HG03103 (cell line): Measurements from ENCODE around the gene IQCE.
A peak's percentile ranks its signal among the peaks of the same experiment; 100 is the strongest.

Source experiments
- ATAC-seq: cut with Tn5 transposase; IDR thresholded peaks from one replicate; pipeline ENCODE4 v1.9.1; 2021; ENCODE audit warnings: low read depth; ENCODE audit not compliant: unreplicated experiment

The IQCE gene

GRCh38 chr7:2641406-2642393, 82.9 kb downstream of the IQCE start:
- ATAC-seq, result no peak

- ATAC-seq, result no peak
Measured at GRCh38 chr7:2643386-2644219, 84.8 kb downstream of the IQCE start.

- no peak for ATAC-seq
Measured at GRCh38 chr7:2644220-2644561, 85.4 kb downstream of the IQCE start.

GRCh38 chr7:2644562-2645273, 85.9 kb downstream of the IQCE start:
- ATAC-seq, result peak; percentile 37

- peak; percentile 42 for ATAC-seq
Measured at GRCh38 chr7:2645274-2645868, 86.6 kb downstream of the IQCE start.

GRCh38 chr7:2646336-2646679, 87.5 kb downstream of the IQCE start:
- ATAC-seq, result no peak

GRCh38 chr7:2646680-2647571, 88.1 kb downstream of the IQCE start:
- ATAC-seq, result no peak

GRCh38 chr7:2647594-2648172, 88.9 kb downstream of the IQCE start:
- ATAC-seq, result no peak

- ATAC-seq, result no peak
Measured at GRCh38 chr7:2649139-2649838, 90.5 kb downstream of the IQCE start.

GRCh38 chr7:2649991-2650390, 91.2 kb downstream of the IQCE start:
- ATAC-seq, result no peak

- ATAC-seq, result no peak
Measured at GRCh38 chr7:2650451-2650850, 91.7 kb downstream of the IQCE start.

GRCh38 chr7:2651336-2651735, 92.6 kb downstream of the IQCE start:
- ATAC-seq, result no peak

- no peak for ATAC-seq
Measured at GRCh38 chr7:2651847-2652735, 93.3 kb downstream of the IQCE start.

- no peak for ATAC-seq
Measured at GRCh38 chr7:2652736-2653060, 93.9 kb downstream of the IQCE start.

- no peak for ATAC-seq
Measured at GRCh38 chr7:2654059-2654458, 95.3 kb downstream of the IQCE start.

- ATAC-seq, result no peak
Measured at GRCh38 chr7:2655870-2656614, 97.3 kb downstream of the IQCE start.

- no peak for ATAC-seq
Measured at GRCh38 chr7:2657208-2657607, 98.4 kb downstream of the IQCE start.
